NCI-H2029 (cell line): ENCODE data around the gene TXNDC8.
A peak's percentile ranks its signal among the peaks of the same experiment; 100 is the strongest.
"Not testable (repeated sequence)": the region's sequence is repeated elsewhere in the genome, so short reads cannot be mapped to it uniquely, and the experiment has no call there.

Experiments
- DNase-seq: peaks from one replicate; lab custom pipeline; 2025; lab: John Stamatoyannopoulos, UW

Gene TXNDC8

DNA sequence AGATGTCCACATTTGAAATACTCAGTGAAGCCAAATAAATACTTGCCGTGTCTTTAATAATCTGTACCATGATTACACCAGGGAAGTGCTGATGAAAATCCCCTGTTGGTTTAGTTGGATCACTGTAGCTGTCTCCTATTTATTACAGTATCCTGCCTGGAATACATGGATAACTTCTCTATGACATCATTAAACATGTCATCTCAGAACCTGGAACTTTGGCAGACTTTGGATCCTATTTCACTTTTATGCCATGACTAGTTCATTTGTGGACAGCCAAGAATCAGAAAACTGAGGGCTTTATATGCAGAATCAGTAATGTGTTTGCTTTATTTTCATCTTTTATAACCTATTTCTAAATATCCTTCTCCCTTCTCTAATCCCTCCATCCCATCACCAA lies at the start of gene TXNDC8:
TXNDC8 (minus strand) TSS at position 137 of the 400 bp plus-strand sequence.
- DNase-seq: no peak

DNA sequence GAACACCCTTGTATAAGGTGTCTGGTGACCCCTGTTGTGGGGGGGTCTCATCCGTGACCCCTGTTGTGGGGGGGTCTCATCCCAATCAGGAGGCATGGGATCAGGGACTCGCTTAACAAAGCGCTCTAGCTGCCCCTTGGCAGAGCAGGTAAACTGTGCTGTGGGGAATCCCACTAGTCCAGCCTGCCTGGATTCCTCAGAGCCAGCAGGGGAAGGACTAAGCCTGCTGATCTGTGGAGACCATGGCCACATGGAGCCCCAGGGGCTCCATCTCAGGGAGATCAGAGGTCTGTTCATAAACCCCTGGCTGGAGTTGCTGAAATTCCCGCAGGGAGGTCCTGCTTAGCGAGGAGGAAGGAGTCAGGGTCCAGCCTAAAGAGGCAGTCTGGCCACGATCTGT lies 45.8 kb upstream of the TXNDC8 start:
- DNase-seq: no peak

DNA sequence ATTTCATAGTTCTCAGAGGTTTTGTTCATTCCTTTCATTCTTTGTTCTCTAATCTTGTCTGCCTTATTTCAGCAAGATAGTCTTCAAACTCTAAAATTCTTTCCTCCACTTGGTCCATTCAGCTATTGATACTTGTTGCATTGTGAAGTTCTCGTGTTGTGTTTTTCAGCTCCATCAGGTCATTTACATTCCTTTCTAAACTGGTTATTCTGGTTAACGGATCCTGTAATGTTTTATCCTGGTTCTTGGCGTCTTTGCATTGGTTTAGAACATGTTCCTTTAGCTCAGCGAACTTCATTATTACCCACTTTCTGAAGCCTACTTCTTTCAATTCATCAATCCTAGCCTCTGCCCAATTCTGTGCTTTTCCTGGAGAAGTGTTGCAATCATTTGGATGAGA lies 45.1 kb upstream of the TXNDC8 start:
- DNase-seq: no peak

DNA sequence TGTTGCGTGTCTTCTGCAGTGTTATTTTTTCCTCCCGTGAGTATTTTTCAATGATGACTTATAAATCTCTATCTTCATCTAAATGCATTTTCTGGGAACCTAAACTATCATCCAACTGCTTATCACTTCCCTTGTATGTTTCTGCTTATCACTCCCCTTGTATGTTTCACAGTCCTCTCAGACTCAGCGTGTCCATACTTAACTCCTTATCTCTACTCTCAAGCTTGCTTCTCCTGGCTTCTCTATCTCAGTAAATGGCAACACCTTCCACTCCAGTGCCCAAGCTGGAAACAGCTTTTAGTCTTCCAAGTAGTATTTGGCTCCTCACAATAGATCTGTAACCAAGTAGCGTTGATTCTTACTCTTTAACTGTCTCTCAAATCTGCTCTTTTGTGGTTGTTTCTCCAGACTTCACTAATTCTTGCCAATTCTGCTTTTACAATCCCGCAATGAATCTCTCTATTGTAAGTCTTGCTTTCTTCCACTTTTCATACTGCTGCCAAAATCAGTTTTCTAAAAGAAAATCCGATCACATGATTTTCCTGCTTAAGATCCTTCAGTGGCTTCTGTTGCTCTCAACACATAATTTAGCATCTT lies 33.8 kb upstream of the TXNDC8 start:
- DNase-seq: no peak

DNA sequence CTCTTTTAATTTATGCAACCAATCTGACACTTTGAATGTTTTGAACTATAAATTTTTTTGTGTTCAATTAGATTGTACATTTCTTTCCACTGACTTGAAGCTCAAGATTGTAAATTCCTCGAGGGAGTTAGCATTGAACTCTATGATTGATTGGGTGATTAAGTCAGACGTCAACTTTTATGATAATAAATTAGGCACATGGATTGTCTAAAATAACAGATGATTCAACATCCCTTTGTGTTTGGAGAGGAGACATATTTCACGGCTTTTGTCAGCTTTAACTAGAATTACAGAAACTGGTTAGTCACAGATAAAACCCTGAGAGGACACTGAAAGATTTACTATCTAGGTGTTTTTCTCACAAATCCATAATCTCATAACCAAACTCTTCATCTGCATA lies 32.7 kb upstream of the TXNDC8 start:
- DNase-seq: no peak

DNA sequence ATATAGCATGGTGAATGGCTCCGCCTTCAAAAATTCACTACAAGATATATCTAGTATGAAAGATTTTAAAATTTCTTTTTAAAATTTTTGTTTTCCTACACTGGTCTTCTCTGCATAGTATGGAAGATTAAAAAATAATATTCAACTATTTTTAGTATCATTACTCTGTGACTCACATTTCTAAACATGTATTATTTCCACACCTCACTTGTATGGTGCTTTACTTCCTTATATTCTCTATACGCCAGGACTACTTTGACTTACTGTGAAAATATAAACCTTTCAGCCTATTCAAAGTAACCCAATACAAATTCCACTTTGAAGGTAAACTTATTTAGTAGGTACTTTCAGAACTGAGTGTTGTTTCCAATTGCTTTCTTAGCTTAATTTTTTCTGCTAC lies 26.8 kb upstream of the TXNDC8 start:
- DNase-seq: no peak

DNA sequence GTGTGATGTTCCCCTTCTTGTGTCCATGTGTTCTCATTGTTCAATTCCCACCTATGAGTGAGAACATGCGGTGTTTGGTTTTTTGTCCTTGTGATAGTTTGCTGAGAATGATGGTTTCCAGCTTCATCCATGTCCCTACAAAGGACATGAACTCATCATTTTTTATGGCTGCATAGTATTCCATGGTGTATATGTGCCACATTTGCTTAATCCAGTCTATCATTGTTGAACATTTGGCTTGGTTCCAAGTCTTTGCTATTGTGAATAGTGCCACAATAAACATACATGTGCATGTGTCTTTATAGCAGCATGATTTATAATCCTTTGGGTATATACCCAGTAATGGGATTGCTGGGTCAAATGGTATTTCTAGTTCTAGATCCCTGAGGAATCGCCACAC lies 21.3 kb upstream of the TXNDC8 start:
- DNase-seq: not testable (repeated sequence)

DNA sequence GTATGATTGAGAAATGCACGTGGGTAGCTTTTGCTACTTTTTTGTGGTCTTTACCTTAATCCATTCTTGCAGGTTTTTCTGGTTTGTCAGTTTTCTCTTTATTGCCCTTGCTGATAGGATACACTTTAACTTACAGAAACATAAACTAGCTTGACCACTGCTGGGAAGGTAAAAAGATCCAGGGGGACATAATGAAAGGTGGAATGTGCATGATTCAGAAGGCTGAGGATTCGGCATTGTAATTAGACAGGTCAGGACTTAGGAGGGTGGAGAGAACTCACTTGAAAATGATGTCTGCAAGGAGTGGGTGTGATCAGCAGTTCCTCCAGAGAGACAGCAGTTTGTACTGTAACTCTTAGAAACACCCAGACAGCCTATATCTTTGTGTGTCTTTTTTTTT lies 19.8 kb upstream of the TXNDC8 start:
- DNase-seq: no peak

DNA sequence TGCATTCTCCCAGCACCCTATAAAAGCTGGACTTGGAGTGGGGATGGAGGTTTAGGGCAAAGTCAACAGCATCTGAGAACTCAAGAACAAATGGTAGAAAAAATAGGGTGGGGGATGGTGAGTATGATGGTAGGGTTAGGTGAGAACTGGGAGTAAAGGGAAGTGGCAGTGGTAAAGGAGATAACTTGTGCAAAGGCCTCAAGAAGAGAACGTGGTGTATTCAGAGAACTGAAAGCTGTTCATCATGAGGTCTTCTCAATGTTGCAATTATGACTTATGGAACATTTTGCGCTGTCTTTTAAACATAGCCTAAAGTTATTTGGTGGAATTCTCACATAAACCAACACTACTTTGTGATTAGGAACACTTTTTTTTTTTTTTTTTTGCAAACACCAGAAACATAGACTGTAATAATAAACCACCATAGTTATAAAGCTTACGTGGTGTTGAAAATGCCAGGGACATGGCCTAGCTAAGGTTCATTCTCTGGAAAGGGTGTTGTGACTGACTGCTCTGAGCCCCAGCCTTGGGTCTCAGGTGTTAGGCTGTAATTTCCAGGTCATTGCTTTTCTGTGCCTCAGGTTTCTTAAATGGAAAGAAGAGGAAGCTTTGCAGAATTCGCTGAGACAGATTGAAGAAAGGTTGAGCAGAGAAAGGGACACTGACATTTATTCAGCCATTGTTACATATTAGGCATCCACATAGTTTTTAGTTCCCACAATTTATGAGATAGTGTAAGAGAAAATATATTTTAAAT lies 19.2 kb upstream of the TXNDC8 start:
- no peak for DNase-seq

DNA sequence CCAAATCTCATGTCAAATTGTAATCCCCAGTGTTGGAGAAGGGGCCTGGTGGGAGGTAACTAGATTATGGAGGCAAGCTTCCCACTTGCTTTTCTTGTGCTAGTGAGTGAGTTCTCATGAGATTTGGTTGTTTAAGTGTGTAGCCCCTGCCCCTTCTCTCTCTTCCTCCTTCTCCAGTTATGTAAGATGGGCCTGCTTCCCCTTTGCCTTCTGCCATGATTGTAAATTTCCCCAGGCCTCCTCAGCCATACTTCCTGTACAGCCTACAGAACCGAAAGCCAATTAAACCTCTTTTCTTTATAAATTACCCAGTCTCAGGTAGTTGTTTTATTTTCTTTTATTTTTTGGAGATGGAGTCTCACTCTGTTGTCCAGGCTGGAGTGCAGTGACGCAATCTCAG lies 18.2 kb upstream of the TXNDC8 start:
- DNase-seq: no peak

DNA sequence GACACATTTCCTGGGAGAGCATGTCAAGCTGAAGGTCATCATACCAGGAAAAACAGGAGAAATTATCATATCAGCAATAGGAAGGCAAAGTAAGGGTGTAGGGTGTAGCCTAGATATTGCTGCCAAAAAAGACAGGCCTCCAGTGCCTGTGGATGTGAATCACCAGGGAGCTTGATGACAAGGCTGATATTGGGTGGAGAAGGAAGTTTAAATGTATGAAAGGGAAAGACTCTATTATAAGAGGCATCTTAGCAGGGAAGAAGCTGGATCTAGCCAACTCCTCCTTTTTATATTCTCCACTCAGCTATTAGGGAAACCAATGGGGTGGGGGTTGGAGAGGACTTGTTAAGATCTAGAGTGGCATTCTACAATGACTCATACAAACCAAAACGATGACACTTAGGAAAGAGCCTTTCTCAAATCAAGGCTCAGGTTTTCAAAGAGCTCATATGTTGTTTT lies 13.4 kb upstream of the TXNDC8 start:
- DNase-seq: peak; percentile 10

DNA sequence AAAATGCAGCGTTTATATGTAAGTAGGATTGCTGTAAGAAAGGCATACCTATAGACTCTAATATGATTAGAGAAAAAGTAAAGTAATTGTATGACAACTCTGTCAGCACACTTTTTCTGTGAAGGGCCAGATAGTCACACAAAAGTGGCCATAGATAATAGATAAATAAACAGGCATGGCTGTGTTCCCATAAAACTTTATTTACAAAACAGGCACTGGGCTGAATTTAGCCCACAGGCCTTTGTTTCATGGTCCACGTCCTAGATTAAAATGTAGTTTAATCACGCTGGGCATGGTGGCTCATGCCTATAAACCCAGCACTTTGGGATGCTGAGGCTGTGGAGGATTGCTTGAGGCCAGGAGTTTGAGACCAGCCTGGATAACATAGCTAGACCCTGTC lies 8.7 kb upstream of the TXNDC8 start:
- no peak for DNase-seq

DNA sequence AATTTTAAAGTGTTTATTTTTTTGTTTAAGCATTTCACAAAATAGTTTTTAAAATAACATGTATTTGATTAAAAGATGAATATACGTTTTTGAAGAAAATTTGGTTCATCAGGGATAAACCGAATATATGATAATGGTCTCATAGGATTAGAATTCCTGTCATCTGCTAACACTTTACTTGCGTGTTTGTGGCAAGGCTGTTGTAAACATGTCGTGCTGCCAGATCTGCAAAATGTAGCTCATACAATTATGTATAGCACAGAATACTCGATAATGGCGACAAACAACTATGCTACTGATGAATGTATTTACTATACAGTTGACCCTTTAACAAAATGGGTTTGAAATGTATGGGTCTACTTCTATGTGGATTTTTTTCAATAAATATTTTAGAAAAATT lies 7.2 kb upstream of the TXNDC8 start:
- DNase-seq: no peak

DNA sequence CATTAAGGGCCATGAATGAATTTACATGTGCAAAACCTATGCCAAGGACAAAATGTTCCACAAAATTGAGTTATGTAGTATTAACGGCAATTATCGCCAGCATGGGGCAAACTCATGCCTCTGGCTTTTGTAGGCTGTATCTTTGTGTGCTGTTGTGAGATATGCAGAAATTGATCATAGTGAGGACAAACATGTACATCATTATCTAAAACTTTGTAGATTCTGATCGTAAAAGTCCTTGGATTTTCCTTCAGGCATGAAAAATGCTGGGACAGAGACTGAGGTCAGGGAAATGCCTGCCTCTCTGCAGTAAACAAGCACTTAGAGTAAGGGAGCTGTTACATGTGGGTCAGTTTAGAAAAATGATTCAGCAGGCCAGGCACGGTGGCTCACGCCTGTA lies 5.9 kb upstream of the TXNDC8 start:
- DNase-seq: no peak

DNA sequence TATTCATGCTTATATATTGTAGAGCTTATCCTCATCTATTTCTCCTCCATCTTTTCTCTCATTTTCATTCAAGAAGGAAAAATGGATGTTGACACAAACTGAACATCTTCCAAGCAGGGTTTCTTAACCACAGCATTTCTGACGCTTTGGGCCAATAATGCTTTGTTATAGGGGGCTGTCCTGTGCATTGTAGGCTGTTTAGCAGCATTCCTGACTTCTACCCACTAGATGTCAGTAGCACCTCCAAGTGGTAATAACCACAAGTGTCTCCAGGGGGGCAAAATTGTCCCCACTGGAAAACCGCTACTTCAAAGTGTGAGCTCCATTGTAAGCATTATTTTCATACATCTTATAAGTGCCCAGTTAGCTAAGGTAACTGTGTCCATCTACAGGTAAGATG lies 2.6 kb upstream of the TXNDC8 start:
- DNase-seq: no peak

DNA sequence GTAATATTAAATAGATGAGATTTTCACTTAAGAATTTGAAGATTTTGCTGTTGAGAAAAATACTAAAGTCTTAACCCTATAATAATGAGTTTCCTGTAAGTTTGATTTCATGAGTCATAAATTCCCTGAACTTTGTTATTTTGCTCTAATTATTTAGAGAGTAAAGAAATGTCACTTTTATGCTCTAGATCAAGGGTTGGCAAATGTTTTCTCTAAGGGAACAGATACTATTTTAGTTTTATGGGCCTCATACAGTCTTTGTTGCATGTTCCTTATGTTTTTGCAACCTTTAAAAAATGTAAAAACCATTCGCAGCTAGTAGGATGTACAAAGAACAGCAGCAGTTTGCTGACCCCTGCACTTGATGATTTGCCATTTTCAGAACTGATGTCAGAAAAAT lies 480 bp upstream of the TXNDC8 start:
- DNase-seq: no peak

DNA sequence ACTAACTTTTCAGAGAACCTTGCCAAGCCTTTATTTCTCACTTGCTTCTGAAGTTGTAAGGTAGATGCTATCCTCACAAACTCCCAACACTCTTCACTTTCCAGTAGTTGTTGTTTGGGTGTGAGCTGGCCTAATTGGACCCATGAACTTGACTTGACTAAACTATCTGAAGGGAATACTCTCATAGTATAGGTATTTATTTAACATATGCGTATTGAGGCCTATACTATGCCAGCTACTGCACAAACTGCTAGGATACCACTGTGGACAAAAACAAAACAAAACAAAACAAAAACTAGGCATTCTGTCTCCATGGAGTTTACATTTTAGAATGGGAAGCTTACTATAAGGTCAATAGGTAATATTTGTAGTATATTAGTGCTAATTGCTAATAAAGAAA lies 1.3 kb downstream of the TXNDC8 start:
- DNase-seq: no peak

DNA sequence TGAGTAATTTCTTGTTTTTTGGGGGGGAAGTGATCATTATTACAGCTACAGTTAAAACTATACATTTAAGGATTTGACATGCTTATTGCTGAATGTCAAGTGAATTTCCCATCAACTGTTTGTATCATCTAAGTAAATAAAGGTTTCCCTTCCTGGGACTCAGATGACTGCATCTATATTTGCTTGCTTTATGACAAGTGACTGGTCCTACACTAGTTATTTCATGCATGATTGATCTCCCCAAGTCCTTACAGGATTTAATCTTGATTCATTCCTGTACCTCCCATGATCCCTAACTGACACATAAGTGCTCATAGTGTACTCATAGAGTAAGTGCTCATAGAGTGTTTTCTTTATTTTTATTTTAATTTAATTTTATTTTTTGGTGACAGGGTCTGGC lies 2.8 kb downstream of the TXNDC8 start:
- DNase-seq: peak; percentile 37

DNA sequence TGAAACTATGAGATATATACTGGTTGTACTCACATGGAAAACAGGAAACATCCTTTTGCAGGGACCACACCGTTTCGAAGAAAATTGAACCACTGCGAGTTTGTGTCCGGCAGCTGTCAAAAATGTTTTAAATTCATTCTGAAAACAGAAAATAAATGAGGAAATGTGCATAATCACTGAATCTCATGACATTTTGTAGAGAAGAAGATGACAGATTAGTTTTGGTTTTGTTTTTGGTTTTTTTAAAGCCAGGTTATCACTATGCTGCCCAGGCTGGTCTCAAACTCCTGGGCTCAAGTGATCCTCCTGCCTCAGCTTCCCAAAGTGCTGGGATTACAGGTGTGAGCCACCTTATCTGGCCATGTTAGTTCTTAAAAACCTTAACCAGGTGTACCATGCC lies 3.5 kb downstream of the TXNDC8 start:
- no peak for DNase-seq

DNA sequence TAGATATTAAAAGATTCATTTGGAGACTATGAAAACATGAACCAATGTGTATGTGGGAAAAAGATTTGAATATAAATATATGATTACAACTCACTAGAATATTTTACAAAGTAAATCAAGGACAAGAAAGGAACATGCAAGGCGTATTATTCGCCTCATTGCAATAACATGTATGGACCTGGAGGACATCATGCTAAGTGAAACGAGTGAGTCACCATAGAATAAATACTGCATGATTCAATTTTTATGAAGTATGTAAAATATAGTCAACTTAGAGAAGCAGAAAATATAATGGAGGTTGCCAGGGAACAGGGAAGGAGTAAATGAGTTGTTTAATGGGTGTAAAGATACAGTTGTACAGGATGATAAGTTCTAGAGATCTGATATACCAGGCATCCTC lies 4.9 kb downstream of the TXNDC8 start:
- no peak for DNase-seq

DNA sequence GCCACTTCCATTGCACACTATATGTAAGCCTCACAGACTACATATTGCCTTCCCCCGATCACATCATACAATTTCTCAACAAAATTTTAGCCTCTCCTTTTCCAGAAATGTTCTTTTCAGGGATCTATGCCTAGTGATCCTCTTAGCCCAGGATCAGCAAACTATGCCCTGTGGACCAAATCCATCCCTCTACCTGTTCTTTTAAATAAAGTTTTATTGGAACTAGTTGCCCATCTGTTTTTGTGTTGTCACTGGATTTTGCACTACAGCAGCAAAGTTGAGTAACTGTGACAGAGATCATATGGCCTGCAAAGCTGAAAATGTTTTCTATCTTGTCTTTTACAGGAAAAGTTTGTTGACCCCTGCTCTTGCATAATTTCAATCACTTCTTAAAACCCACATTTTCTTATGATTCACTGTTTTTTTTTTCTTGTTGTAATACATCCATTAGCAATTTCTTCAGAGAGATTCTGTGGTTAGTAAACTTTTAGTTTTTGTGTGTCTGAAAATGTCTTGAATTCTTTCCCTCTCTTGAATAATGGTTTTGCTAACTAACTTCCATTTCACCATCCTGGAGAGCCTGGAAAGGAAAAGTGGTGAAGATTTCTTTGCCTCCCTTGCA lies 7.1 kb downstream of the TXNDC8 start:
- no peak for DNase-seq

DNA sequence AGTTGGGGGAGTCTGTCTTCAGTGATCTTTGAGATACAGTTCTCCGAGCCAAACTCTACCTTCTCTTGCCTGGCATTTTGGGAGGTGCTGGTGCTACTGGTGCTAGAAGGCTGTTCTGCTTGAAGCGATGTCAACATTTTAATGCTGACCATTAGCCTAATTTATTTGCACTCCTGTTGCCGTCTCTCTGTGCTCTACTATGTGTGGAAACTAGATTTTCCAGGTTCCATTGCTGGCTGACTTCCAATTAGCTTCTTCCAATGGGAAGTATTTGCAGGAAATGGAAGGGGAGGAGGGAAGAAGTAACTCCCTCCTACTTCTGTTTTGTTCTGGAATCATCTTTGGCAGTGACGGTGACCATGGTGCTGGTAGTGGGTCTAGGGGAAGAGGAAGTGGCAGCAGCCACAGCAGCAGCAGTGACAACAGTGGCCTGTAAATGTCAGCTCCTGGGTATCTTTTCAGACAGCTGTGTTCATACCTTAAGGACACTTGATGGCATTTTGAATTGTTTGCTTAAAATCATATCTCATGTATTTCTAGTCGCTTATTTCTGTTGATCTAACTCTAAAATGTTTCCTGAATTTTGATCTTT lies 7.9 kb downstream of the TXNDC8 start:
- peak; percentile 20 for DNase-seq

DNA sequence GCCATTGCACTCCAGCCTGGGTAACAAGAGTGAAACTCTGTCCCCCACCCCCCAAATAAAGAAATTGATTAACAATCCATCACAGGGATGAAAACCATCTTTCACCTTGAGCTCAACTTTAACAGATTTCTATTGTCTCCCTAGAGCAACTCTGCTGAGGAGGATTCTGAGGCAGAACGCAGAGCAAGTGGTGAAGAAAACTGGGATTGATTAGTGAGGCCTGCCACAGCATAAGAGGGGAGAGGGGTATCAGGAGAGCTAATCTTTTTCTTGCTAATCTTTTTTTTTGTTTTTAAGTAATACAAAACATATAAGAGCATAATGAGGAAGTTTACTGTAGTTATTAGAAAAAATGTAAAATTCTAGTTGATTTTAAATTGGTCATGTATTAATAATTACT lies 8.9 kb downstream of the TXNDC8 start:
- no peak for DNase-seq
